HG02885 (cell line): ENCODE data around the gene RPA4.
A peak's percentile ranks its signal among the peaks of the same experiment; 100 is the strongest.
"Not testable (repeated sequence)": the region's sequence is repeated elsewhere in the genome, so short reads cannot be mapped to it uniquely, and the experiment has no call there.

Experiments used
- ATAC-seq: cut with Tn5 transposase; IDR thresholded peaks from one replicate; pipeline ENCODE4 v1.9.1; 2021; ENCODE audit warnings: mild to moderate bottlenecking; ENCODE audit not compliant: unreplicated experiment, poor library complexity

RPA4 gene

GRCh38 chrX:96883608-96884007, at the start of gene RPA4:
Gene RPA4, plus strand, starts transcription at chrX:96883908. Its CDS starts 403 bp downstream, at chrX:96884311.
- no peak for ATAC-seq

- no peak for ATAC-seq
Measured at GRCh38 chrX:96834137-96834536, 49.6 kb upstream of the RPA4 start.

GRCh38 chrX:96835660-96836289, 47.9 kb upstream of the RPA4 start:
- peak; percentile 79 for ATAC-seq

GRCh38 chrX:96837808-96838207, 45.9 kb upstream of the RPA4 start:
- no peak for ATAC-seq

GRCh38 chrX:96838537-96838936, 45.2 kb upstream of the RPA4 start:
- no peak for ATAC-seq

GRCh38 chrX:96841325-96841724, 42.4 kb upstream of the RPA4 start:
- no peak for ATAC-seq

- ATAC-seq: not testable (repeated sequence)
Measured at GRCh38 chrX:96841866-96842265, 41.8 kb upstream of the RPA4 start.

- no peak for ATAC-seq
Measured at GRCh38 chrX:96843566-96843965, 40.1 kb upstream of the RPA4 start.

- ATAC-seq: no peak
Measured at GRCh38 chrX:96846841-96847240, 36.9 kb upstream of the RPA4 start.

GRCh38 chrX:96859422-96859821, 24.3 kb upstream of the RPA4 start:
- ATAC-seq: not testable (repeated sequence)

- peak; percentile 74 for ATAC-seq
Measured at GRCh38 chrX:96861218-96861617, 22.5 kb upstream of the RPA4 start.

GRCh38 chrX:96861661-96862060, 22.0 kb upstream of the RPA4 start:
- peak; percentile 14 for ATAC-seq

GRCh38 chrX:96884027-96884426, 319 bp downstream of the RPA4 start:
- no peak for ATAC-seq

GRCh38 chrX:96889726-96890125, 6.0 kb downstream of the RPA4 start:
- ATAC-seq: no peak

GRCh38 chrX:96906741-96907140, 23.0 kb downstream of the RPA4 start:
- ATAC-seq: no peak

- ATAC-seq: no peak
Measured at GRCh38 chrX:96907516-96908272, 24.0 kb downstream of the RPA4 start.

GRCh38 chrX:96909291-96909690, 25.6 kb downstream of the RPA4 start:
- no peak for ATAC-seq

GRCh38 chrX:96918864-96919263, 35.2 kb downstream of the RPA4 start:
- ATAC-seq: no peak

- no peak for ATAC-seq
Measured at GRCh38 chrX:96919672-96920071, 36.0 kb downstream of the RPA4 start.

GRCh38 chrX:96924581-96924980, 40.9 kb downstream of the RPA4 start:
- ATAC-seq: no peak

- ATAC-seq: no peak
Measured at GRCh38 chrX:96929036-96929435, 45.3 kb downstream of the RPA4 start.
